HEK293T (cell line): ENCODE measurements around the gene STX19.

Experiments
- ARNT ChIP-seq: fragments of 450-650 bp; IDR thresholded peaks from 2 replicates; pipeline ENCODE4 v1.6.1; 2017; ENCODE audit warnings: mild to moderate bottlenecking
- FOXM1 ChIP-seq: fragments of 450-650 bp; IDR thresholded peaks from 2 replicates; pipeline ENCODE4 v1.6.1; 2017; ENCODE audit warnings: mild to moderate bottlenecking, borderline replicate concordance
- LEF1 ChIP-seq: fragments of 450-650 bp; IDR thresholded peaks from 2 replicates; pipeline ENCODE4 v1.6.1; 2017; ENCODE audit warnings: mild to moderate bottlenecking, borderline replicate concordance
- ZNF384 ChIP-seq: fragments of 450-650 bp; IDR thresholded peaks from 2 replicates; pipeline ENCODE4 v1.6.1; 2016

GRCh38 chr3:94020293-94020692, 8.1 kb downstream of the STX19 start:
- TF ChIP-seq ARNT: no peak
- no peak for TF ChIP-seq LEF1
- TF ChIP-seq ZNF384: no peak
- no peak for TF ChIP-seq FOXM1
